HK-2 (cell line): ENCODE measurements around the gene CH25H.
A peak's percentile ranks its signal among the peaks of the same experiment; 100 is the strongest.

ENCODE experiments used
- DNase-seq: peaks from one replicate; pipeline ENCODE4 v3.0.0-alpha.2; 2018; ENCODE audit not compliant: unreplicated experiment

CH25H gene

DNA sequence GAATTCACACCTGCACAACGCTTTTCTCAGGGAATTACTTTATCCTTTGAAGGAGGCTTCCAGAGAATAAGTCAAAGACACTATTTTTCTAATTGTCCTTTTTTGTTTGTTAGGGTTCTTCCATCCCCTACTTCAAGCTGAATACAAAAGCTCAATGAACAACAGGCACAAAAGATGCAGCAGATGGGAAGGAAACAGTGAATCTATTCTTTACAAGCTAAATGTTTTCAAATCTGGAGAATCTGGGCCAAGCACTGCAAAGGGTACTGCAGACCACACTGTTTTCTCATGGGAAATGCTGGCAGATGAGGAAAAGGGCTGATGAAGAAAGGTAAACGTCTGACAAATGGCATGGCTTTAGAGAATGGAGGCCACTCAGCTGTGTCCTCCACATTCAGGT lies 25.9 kb upstream of the CH25H start:
- no peak for DNase-seq

DNA sequence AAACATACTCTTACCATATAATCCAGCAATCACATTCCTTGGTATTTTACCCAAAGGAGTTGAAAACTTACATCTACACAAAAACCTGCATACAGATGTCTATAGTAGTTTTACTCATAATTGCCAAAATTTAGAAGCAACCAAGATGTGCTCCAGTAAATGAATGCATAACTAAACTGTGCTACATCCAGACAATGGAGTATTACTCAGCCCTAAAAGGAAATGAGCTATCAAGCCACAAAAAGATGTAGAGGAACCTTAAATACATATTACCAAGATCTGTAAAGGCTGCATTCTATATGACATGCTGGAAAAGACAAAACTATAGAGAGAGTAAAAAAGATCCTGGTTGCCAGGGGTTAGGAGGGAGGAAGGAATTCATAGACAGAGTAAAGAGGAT lies 21.8 kb upstream of the CH25H start:
- DNase-seq, result no peak

DNA sequence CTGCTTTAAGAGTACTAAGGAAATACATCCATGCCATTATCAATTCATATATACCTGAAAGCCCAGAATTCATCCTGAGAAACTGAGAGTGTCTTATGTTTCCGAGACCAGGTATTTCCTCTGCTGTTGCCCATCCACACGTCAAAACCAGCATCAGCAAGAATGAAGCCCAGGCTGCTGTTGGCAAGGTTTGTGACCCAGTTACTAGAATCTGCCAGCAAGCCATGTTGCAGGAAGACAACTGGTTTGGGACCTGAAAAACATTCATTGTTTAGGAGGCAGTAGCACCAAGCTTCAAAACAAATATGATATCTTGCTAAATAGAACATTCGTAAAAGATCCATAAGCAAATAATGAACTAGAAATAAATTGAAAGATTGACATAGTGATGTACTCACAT lies 21.0 kb upstream of the CH25H start:
- DNase-seq, result no peak

DNA sequence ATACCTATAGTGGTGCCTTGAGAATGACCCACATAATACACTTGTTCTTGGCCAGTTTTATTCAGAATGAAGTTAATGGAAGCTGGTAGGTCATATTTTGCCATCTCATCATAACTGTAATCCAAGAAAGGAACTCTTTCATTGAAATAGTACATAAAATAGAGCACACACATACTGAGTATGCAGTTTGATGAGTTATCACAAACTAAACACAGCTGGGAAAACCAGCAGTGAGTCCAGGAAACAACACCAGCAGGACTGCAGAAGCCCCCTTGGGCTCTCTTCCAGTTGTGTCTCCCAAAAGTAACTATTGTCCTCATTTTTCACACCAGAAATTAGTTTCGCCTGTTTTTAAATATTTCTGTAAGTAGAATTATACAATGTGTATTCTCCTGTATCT lies 19.8 kb upstream of the CH25H start:
- DNase-seq, result no peak

DNA sequence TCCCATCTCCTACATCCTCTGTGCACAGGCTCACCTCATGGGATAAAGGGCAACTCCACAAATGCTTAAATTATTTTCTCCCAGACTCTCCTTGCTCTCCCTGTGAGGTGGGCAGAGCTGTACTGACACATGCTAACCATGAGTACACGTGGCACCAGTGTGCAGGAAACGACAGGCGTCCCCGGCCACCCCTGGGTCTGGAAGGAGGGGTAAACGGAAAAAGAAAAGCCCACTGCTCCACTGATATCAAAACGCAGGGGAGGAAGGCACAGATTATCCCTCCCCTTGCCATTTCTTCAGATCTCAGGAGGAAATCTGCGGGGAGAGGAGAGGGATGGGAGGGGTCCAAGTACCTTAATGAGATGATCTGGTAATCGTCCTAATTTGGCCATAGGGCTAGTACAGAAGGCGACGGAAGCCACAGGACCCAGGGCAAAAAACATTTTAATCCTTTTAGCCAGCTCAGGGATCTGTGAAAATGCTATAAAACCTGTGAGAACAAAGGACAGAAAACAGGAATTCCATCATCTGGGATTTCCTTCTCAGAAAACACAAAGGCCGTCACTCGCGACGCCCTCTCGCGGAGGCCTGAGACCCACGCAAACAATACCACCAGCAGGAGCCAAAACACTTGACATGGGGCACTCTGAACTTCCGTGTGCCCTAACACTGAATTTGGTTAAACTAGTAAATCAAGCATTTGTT lies 17.8 kb upstream of the CH25H start:
- DNase-seq, result no peak

DNA sequence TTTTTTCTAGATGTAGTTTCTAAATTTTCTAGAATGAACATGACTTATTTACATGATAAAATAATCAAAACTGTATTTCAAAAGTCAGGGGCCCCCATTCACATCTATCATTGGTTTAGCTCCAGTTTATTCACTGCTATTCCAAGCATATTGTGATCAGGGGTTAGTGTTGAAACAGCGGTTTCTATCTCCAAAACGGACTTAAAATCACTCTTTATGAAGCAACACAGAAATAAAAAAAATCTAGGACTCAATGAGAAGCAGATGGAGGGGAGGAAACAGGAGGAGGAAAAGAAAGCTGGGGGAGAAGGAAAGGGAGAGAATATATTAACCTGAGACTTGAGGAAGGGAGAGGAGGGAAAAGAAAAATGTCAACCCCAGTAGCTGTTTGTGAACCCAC lies 14.8 kb upstream of the CH25H start:
- DNase-seq, result no peak

DNA sequence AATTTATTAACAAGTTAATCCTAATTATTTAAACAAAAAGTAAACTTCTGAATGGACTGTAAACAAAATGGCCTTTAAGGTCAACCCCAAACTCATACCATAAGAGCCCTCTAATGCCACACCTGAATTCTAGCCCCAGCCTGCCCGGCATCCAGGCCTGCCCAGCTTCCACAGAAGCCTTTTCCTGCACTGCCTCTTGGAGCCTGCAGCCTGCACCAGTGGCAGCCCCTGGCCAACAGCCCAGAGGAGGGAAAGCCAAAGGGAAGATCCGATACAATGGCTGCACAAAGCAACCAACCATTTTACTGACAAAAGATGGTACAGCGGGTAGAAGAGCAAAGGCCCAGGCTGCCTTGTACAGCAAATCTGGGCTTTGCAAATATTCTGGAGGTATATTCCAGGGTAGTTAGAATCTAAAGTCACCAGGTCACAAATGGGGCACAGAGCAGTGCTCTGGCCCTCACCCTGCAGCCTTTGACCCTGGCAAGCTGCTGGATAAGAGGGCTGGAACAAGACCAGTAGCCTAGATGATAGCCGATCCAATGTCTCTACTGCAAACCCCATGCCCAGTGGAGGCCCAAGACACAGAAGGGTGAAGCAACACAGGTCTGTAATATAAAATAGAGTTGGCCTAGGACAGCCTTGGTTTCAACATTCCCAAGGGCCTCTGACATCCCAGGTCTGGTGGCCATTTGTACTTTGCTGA lies 12.5 kb upstream of the CH25H start:
- no peak for DNase-seq

DNA sequence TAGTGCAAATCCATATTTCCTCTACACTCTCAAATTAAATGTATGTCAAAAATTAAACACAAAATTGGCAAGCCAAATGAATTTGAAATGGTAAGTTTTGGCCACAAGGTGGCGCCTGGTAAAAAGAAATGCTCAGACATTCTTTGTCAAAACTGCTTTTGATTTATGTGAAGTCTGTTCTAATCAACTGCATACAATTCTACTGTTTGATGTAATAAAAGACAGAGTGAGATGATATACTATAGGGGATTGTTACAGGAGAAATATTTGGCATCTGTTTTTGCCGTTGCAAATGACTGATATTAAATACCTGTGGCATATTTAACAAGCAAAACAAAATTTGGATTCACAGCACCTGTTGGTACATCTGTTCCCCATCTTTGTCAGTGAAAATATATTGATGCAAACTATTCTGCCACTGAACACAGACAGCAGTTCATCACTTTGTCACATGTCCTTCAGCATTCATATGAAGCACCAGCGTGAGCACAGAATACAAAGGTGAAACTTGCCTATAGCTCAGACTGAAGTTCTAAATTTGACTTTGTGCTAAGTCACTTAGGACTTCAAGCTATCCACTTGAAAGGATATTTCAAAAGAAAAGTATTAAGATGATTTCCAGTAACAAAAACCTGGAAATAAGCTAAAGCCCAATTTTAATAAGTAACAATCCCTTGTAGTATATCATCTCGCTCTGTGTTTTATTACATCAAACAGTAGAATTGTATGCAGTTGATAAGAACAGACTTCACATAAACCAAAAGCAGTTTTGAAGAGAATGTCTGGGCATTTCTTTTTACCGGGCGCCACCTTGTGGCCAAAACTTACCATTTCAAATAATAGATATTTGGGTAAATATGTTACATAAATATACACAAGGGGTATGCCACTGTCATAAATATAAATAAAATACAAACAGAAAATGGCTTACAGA lies 10.2 kb upstream of the CH25H start:
- DNase-seq, result peak; percentile 38

DNA sequence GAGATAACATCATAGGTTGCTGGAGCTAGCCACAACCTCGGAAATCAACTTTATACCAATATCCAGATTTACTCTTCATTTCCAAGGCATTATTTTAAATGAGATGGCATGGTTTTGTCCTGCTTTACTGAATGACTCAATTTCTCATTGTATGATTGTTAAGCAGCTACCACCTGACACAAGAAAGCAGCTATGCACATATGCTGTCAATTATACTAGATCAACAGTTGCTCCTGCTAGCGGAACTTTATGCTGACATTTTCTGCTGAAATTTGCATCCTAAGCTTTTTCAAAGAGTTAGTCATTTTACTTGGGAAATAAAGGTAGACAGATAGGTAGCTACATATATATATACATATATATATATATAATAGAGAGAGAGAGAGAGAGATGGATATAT lies 8.9 kb upstream of the CH25H start:
- DNase-seq, result no peak

DNA sequence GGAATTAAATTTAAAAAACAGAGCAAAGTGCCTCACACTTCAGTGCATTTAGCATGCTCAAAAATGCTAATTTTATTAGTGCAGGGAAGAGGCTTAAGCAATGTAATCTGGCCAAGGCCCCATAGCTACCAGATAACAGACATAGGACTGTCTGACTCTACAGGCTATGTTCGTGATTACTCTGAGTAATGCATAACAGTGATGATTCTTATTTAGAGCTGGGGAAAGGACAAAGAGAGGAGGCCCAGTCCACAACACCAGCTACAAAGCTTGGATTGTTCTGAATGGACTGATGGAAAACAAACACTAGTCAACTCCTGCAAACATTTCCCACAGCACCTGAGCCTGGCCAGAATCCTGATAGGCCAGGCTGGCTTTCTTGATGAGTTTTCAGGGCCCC lies 8.4 kb upstream of the CH25H start:
- no peak for DNase-seq

DNA sequence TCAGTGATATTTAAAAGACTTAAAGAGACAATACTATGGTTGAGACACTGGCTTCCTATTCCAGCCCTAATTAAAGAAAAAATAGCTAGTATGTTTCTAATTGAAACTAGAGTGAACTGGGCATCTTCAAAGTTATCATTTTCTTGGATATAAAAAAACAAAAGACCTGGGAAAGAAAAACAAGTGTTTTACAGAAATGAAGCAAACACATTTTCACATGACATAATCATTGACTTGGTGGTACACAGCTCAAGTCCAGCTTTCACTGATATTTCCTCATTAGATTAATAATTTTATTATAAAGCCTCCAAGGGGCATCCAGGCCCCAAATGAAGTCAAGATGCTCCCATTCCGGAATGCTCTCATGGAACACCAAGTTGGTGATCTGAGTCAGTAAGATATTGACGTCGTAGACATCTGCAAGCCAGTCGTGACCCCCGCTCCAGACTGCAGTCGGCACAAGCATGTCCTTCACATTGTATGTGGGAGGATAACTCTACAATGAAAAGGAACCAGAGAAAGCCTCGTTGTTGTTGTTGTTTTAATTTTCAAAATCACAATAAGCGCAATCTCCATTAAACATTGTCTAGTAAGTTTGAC lies 7.5 kb upstream of the CH25H start:
- no peak for DNase-seq

DNA sequence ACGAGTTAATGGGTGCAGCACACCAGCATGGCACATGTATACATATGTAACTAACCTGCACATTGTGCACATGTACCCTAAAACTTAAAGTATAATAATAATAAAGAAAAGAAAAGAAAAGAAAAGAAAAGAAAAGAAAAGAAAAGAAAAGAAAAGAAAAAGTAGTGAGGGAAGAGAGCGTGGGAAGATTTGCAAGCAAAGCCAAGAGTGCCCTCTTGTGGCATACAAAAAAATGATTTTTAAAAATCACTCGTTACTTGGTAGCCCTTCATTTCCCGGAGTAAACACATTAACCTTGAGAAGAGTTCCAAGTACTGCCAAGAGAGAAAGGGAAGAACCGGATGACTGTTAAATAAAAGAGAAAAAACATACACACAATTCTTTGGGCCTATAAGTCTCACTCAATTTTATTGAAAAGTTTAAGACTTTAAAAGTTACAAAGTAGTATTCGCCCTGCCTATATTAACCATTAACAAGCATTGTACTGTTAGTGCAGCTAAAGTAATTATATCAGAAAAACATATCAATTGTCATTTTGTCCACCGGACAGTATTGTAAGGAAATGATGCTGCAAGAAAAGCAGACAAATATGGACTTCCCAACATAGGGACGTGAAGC lies 6.2 kb upstream of the CH25H start:
- no peak for DNase-seq

DNA sequence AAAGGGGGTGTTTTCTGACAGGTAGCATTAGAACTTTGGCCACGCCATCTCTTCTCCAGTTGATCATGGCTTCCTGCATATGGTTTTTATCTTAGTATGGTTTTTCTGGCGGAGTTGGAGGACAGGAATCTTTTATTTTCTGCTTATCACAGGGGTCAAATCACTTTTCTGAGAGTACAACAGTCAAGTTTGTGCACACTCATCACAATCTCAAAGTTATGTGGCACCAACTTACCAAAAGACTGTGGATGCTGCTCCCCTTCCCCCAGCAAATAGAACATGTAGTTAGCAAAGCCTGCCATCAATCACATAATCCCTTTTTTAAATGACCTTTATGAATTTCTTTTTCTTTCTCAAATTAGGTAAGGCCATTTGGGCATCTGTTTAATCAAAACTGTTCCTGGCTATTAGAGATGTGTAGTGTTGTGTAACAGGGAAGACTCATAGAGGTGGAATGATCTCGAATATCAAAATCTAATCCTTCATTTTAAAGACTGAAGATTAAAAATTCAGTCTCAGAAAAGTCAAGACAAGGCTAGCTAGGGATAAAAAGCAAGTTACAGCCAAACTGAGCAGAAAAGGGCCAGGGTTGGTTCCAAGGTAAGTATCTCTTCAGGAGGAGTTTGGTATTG lies 3.8 kb upstream of the CH25H start:
- DNase-seq, result no peak

DNA sequence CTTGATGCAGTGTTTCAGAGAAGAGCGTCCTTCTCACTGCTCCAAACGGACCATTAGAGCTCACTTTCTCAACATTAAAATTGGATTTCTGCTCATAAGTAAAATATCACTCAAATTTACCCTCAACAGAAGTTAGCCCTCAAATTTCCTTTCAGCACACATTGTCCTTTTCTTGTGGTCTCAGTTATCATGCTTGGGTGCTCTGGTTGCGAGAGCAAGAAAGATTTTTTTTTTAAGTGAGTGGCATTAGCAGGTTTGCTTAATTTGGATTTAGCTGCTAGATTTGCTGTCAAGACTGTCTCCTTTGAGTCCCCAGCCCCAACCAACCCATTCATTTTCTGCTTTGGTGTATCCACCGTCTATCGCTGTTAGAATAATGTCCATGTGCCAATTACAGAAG lies 2.6 kb upstream of the CH25H start:
- no peak for DNase-seq

DNA sequence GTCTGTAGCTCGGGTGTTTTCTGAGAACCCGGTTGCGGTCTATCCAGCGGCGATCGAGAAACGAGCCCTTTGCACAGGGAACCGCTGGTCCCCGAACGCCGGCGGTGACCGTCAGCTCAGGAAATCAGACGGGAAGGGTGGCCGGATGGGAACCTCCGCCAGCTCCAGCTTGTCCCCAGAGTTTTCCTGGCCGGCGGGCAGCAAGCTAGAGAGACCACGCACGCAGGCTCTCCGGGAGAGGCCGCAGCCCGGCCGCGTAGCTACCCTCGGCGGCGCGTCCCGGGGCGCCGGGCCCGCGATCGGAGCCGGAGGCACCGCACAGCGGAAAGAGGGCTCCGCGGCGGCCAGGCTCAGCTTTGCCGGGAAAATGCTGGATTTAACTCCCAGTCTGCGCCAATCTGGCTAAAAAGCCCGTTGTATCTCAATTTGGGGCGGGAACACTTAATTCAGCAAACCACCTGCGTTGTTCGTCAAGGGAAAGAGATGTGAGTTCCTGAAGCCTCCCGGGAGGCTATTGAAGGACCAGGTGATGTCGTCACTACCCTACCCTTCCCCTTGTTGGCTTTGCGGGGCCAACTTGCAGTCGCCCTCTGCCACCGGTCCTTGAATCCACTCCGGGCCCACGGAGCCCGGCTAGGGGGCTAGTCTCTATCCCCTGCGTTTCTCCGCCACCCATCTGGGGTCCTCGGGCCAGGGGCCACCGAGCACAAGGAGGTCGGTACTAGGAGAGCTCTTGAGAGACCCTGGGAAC lies 859 bp upstream of the CH25H start:
- peak; percentile 39 for DNase-seq

DNA sequence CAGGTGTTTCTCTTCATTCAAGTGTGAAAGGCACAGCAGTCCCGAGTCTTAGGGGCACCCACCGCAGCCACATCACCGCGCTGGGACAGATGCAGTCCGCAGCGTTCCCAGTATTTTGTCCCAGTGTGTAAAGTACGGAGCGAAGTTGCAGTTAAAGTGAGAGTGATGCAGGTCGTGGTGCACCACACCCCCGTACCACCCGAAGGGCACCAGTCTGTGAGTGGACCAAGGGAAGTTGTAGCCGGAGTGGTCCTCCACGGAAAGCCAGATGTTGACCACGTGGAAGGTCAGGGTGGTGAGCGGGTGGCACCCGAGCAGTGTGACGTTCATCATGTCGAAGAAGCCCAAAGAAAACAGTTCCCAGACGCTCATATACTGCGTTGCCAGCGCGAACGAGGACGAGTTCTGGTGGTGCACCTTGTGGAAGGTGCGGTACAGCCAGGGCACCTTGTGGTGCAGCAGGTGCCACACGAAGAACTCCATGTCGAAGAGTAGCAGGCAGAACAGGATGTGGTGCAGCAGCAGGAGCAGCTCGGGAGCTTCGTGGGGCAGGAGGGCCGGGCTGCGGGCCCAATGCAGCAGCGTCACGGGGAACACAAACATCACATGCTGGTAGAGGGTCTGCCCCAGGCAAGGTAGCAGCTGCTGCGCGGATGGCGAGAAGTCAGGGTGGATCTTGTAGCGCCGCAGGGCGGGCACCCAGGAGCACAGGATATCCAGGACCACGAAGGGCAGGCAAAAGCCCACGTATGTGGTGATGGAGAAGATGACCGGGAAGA lies 526 bp downstream of the CH25H start:
- DNase-seq, result no peak

DNA sequence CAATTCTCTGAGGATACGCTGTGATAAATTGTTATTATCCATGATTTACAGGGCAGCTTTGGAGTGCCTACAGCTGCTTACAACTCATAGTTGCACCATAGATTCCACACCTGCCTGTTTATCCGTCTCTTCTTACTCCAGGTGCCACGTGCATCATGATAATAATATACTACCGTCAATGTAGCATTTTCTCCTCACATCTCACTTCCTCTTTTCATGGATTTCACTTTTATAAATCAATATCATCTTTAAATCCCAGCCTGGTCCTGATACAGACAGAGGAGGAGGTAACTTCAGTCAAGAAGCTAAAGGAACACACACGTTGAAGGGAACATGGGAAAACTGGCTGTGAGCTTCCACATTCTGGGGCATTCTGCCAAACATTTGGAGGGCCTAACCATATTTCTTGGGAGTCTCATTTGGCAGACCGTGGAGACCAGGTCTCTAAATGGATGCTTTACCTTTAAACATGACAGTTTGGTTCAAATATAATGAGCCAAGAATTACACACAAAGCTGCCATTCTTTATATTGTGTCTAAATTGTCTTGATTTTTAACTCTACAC lies 2.4 kb downstream of the CH25H start:
- DNase-seq, result no peak

DNA sequence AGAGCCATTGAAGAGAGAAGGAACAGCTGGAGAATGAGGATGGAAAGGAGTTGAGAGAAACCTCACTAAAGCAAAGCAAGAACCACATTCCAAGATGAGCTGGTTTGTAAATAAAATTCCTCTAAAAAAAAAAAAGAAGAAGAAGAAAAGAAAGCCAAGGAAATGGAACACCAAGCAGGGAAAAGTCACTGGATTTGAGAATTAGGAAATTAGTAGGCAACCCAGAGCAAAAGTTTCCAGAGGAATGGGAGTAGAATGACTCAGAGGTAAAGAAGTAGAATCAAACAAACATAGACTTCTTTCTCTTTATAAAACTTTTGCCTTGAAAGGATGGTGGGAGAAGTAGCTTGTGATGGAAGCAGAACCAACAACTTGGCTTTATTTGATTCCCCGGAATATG lies 3.9 kb downstream of the CH25H start:
- no peak for DNase-seq

DNA sequence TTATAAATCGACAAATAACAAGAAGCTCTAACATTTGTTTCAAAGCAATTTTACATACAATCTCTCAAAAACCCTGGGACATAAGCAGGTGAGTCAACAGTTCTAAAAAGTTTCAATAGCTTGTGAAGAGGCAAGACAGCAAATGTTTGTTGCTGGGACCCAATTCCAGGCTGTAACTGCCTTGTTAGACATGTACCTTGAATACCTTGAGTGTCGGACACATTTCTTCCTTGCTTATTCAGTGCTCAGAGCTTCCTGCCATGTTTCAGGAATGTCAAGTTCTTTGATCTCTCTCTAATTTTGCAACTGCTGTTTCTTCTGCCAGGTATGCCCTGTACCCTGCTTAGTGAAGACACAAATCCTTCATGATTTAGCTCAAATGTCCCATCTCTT lies 5.1 kb downstream of the CH25H start:
- no peak for DNase-seq
